ENCODE measurements around the gene WFDC10B.
"Not testable (repeated sequence)": the region's sequence is repeated elsewhere in the genome, so short reads cannot be mapped to it uniquely, and the experiment has no call there.

Gene WFDC10B

DNA sequence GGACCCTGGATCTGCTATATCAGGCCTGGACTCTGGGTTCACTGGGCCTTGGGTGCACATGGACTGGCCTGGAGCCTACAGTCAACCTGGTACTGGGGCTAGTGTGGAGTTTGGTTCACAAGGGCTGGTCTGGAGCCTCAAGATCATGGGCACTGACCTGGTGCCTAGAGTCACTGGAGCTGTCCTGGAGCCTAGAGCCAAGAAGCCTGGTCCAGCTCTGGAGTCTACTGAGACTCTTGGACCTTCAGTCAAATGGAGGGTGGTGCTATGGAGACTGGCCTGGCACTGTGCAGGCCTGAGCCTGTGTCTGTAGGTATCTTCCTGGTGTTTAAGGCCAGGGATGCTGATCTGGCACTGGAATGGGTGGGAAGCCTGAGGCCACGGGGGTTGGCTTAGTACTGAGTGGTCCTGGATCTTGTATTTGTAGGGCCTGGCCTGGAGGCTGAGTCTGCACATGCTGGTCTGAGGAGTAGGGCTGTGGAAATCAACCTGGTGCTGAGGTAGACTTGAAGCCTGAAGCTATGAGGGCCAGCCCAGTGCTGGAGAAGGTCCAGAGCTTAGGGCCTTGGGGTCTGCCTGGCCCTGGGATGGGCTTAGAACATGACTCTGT lies 57.3 kb downstream of the WFDC10B start:
- no peak for DNase-seq (ENCODE audit: low read depth in 2 of 2)

DNA sequence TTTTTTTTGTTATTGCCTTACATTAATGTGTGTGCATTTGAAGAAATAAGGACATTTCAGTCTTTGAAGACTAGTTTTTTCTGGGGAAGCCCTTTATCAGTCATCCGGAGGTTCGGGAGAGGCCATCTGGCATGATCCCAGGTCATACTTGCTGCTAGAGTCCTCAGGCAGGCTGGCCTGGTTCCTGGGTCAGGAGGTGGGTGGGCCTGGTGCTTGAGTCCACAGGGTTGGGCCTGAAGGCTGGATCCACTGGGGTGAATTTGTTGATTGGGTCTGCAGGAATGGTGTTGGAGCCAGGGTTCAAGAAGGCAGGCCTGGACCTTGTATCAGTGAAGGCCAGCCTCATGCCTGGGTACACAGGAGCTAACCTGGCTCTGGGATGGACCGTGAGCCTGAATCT lies 57.9 kb downstream of the WFDC10B start:
- no peak for DNase-seq (ENCODE audit: low read depth in 2 of 2)

DNA sequence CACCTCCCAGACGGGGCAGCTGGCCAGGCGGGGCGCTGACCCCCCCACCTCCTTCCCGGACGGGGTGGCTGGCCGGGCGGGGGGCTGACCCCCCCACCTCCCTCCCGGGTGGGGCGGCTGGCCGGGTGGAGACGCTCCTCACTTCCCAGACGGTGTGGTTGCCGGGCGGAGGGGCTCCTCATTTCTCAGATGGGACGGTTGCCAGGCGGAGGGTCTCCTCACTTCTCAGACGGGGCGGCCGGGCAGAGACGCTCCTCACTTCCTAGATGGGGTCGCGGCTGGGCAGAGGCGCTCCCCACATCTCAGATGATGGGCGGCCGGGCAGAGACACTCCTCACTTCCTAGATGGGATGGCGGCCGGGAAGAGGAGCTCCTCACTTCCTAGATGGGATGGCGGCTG lies 59.0 kb downstream of the WFDC10B start:
- DNase-seq (ENCODE audit: low read depth in 2 of 2), result not testable (repeated sequence)

DNA sequence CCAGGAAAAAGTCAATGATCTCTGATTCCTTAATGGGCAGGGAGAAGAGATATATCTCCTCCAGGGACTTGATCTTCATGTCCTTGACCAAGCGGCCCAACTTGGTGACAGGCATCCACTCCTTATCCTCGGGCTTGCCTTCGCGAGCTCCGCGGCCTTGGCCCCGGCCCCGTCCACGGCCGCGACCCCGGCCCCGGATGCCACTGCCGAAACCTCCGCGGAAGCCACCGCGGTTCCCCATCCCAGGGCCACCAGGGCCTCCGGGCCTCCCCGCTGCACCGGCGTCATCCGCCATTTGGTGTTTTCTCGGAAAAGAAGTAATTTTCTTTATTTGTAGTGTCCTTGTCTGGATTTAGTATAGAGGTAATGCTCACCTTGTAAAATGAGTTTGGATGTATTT lies 63.7 kb downstream of the WFDC10B start:
- not testable (repeated sequence) for DNase-seq (ENCODE audit: low read depth in 2 of 2)

DNA sequence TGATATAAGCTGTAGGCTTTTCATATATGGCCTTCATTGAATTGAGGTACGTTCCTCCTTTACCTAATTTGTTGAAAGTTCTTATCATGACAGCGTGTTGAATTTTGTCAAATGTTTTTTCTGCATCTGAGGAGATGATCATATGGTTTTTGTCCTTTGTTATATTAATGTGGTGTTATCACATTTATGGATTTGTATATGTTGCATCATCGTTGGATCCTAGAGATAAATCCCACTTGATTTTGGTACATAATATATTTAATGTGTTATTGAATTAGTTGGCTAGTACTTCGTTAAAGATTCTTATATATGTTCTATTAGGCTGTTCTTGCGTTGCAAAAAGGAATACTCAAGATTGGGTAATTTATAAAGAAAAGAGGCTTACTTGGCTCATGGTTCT lies 65.1 kb downstream of the WFDC10B start:
- no peak for DNase-seq (ENCODE audit: low read depth in 2 of 2)

DNA sequence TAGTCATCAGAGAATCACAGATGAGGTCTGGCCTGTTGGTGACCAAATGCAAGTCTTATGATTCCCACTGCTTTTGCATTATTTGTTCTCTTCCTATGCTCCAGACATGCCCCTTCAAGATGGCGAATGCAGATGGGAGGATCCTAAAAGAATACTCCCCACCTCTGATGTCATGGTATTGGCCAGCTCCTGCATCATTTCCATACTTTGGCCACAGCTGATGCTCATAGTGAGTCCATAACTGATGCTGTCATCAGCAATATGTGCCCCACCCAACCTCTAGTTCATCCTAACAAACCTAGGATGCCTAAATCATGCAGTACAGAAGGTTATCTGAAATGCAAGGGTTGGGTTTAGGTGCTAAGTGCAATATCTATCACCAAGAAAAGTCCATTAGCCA lies 68.3 kb downstream of the WFDC10B start:
- DNase-seq (ENCODE audit: low read depth in 2 of 2), result no peak

Measured in stimulated activated CD4-positive, alpha-beta T cell treated with anti-CD3 and anti-CD28 coated beads, Interleukin-15, amount 100 ng/mL, for 48 hours (primary cell).